Mucosa of rectum (tissue), 2 donors: ENCODE data around the gene JAKMIP1.

Experiments
- H3K27ac ChIP-seq, 2 donors: one replicate each; pipeline ENCODE4 v1.7.0; 2013; ENCODE audit warnings: inconsistent platforms in 2 of 2, low read depth in 2 of 2, low read length in 2 of 2
- H3K27me3 ChIP-seq, 2 donors: one replicate each; pipeline ENCODE4 v1.7.0; 2013; ENCODE audit warnings: low read length in 2 of 2; ENCODE audit not compliant: control insufficient read depth in 2 of 2, insufficient read depth in 2 of 2
- H3K36me3 ChIP-seq, 2 donors: one replicate each; pipeline ENCODE4 v1.7.0; 2013; ENCODE audit warnings: low read length in 2 of 2; ENCODE audit not compliant: control insufficient read depth in 2 of 2, insufficient read depth in 2 of 2
- H3K4me1 ChIP-seq, 2 donors: one replicate each; pipeline ENCODE4 v1.7.0; 2013; ENCODE audit warnings: low read length in 2 of 2, mild to moderate bottlenecking in 1 of 2; ENCODE audit not compliant: control insufficient read depth in 2 of 2, insufficient read depth in 2 of 2
- H3K4me3 ChIP-seq, 2 donors: one replicate each; pipeline ENCODE4 v1.7.0; 2013; ENCODE audit warnings: low read length in 2 of 2
- H3K9ac ChIP-seq, 2 donors: one replicate each; pipeline ENCODE4 v1.7.0; 2013; ENCODE audit warnings: low read length in 2 of 2, low read depth in 1 of 2, mild to moderate bottlenecking in 1 of 2
- H3K9me3 ChIP-seq, 2 donors: one replicate each; pipeline ENCODE4 v1.7.0; 2013; ENCODE audit warnings: low read length in 2 of 2; ENCODE audit not compliant: control insufficient read depth in 2 of 2
- donor health status: healthy.
- donor health status: Normal muscosa, but diverticular disease.

Gene JAKMIP1

DNA sequence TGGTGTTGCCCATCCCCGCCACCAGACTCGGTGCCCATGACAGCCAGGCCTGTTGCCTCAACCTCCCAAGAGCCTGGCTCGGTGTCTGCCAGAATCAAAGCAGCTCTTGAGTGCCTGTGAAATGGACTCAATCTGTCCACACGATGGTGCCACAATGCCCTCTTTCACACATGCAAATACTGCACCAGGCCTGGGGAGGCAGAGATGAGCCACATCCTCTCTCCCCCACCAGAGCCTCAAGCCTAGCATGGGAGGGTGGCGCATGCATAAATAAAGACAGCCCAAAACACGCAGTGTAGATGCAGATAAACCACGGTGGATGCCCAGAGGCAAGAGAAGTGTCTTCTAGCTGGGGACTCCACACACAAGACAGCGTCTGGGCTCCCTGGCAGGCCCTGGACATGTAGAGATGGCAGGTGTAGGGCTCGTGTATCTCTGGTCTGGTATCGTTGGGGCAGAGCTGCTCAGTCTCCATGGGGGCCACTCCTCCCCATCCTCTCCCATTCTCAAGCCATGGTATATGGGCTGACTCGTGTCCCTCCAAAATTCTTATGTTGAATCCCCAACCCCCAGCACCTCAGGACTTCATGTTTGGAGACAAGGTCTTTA lies 65.6 kb downstream of the JAKMIP1 start:
- Histone ChIP-seq H3K9me3 (no peaks in the 10 kb centered on the region), H3K36me3 (no peaks in the 10 kb centered on the region), H3K9ac (no peak overlapping the region), H3K4me1 (no peaks in the 10 kb centered on the region), H3K4me3 (no peak overlapping the region), H3K27me3 (no peaks in the 10 kb centered on the region), H3K27ac (no peak overlapping the region)

DNA sequence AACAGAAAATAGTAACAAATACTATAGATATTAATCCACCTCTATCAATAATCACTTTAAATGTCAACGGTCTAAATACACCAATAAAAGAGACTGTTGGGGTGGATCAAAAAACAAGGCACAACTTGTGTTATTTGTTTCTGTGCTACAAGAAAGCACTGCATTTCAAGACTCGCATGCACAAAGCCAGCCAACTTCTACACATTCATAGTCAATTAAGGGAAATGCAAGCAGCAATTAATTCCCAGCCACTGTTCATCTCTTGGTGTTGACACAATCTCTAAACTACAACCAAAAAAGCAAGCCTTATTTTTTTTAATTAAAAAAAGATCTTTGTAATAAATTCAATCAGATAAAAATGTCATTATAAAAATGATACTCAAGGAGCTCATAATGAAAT lies 67.6 kb downstream of the JAKMIP1 start:
- Histone ChIP-seq H3K9ac (no peak overlapping the region), H3K4me3 (no peak overlapping the region), H3K27me3 (no peaks in the 10 kb centered on the region), H3K9me3 (no peaks in the 10 kb centered on the region), H3K27ac (no peak overlapping the region), H3K36me3 (no peaks in the 10 kb centered on the region), H3K4me1 (no peaks in the 10 kb centered on the region)

DNA sequence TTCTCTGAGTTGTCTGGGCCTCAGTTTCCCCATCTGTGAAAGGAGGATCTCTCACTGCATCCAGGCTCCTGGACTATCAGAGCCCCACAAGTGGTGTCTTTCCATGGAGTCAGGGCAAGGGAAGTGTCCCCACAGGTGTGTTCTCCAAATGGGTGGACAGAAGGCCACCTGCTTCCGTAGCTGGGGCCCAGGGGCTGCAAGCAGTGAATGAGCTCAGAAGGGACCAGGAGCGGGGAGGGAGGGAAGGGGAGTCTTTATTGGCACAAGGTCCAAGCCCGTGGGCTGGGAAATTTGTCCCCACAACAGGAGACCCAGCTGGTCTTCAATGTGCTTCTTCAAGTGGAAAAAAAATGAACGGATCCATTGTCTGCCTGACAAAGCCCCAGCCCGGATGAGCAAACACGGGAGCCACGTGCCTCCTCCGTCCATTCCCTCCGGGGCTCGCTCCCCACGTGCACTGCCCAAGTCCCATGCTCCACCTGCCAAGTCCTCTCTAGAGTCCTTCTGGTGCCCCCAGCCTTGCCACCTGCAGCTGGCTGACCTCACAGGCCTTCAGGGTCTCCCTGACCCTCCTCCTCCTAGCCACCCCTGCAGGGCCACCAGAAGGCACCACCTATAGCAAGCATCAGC lies 72.0 kb downstream of the JAKMIP1 start:
- Histone ChIP-seq H3K9me3 (no peaks in the 10 kb centered on the region), H3K9ac (no peak overlapping the region), H3K27ac (no peak overlapping the region), H3K4me1 (no peaks in the 10 kb centered on the region), H3K4me3 (no peak overlapping the region), H3K36me3 (no peaks in the 10 kb centered on the region), H3K27me3 (no peaks in the 10 kb centered on the region)

DNA sequence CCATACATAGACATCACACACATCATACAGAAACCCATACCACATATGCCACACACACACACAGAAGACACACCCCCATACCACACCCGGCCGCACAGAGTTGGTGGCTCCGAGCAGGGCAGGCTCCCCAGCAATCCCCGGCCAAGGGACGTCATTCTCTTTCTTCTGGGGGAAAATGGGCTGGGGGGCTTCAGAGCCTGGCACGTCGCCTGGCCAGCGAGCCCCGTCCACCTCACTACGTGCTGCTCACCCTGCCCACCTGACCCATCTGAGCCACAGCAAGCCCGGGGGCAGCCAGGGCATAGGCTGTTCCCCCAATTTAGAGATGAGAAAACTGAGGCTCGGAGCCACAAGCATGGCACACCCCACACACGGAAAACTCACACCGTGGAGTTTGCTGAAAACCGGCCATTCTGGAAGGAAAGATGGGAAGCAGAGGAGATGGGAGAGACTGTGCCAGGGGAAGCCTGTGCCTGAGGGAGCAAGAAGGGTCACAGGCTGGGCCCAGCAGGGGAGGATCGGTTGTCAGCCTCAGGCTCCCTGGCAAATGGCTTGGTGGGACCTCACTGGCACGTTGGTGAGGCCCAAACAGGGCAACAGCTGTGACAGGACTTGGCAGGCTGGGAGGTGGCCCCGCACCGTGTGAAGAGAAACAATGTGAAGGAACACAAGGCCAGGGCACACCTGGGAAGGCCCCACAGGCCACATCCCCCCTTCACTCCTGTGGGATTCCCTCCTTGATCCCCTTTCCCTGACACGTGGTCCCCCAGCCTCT lies 73.2 kb downstream of the JAKMIP1 start:
- Histone ChIP-seq H3K27me3 (no peaks in the 10 kb centered on the region), H3K9me3 (no peaks in the 10 kb centered on the region), H3K4me1 (no peaks in the 10 kb centered on the region), H3K4me3 (no peak overlapping the region), H3K9ac (no peak overlapping the region), H3K36me3 (no peaks in the 10 kb centered on the region), H3K27ac (no peak overlapping the region)

DNA sequence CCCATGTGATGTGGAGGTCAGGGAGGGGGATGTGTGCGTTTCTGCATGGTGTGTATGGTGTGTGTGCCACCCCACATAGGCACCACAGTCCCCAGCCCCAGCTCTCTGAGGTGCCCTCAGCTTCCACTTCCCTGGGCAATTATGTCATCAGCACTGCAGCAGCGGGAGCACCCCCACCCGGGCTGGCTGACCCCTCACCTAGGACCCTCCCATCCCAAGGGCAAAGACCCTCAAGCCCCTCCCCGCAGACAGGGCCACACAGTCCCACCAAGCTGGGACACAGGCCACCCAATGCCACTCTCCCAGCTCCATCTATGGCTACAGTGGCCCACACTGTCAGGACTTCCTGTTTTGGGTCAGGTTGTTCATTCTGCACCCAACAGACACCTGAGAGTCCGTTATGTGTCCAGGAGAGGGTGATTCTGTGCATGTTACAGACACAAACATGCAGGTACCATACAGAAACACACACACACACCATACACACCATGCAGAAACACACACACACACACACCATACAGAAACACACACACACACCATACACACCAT lies 75.2 kb downstream of the JAKMIP1 start:
- Histone ChIP-seq H3K27me3 (no peaks in the 10 kb centered on the region), H3K9ac (no peak overlapping the region), H3K9me3 (no peaks in the 10 kb centered on the region), H3K27ac (no peak overlapping the region), H3K4me3 (no peak overlapping the region), H3K36me3 (no peaks in the 10 kb centered on the region), H3K4me1 (no peaks in the 10 kb centered on the region)

DNA sequence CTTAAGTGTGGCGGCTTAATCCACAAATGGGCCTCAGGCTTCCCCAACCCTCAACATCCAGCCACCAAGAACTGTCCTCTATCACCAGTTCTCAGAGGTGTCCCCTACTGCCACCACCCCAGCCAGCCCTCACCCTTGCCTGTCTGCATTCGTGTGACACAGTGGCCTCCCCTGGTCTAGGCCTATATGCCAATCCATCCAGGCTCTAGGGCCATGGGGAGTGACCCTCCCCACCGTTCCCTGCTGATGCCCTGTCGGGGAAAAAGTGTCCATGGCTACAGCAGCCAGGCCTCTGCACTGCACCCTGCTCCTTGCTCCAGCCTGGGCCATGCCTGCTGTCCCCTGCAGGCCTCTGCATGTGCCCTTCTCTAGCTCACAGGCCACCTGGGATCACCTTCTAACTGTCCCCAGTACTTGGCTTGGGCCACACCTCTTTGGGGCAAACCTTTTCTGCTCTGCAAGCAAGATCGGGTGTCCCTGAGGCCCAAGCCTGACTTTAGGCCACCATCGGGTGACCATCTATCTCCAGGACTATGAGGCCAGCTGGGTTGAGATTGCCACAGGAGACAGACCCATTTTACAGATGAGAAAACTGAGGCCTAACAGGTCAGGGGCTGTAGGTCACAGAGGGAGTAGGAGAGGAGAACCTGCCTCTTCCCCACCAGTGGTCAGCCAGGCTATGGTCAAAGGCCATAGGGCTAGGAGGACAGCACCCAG lies 75.8 kb downstream of the JAKMIP1 start:
- H3K27ac ChIP-seq: no peak overlapping the region
- no peaks in the 10 kb centered on the region for H3K27me3 ChIP-seq
- H3K4me1 ChIP-seq: no peaks in the 10 kb centered on the region
- no peaks in the 10 kb centered on the region for H3K36me3 ChIP-seq
- no peak overlapping the region for H3K4me3 ChIP-seq
- no peaks in the 10 kb centered on the region for H3K9me3 ChIP-seq
- H3K9ac ChIP-seq: no peak overlapping the region

DNA sequence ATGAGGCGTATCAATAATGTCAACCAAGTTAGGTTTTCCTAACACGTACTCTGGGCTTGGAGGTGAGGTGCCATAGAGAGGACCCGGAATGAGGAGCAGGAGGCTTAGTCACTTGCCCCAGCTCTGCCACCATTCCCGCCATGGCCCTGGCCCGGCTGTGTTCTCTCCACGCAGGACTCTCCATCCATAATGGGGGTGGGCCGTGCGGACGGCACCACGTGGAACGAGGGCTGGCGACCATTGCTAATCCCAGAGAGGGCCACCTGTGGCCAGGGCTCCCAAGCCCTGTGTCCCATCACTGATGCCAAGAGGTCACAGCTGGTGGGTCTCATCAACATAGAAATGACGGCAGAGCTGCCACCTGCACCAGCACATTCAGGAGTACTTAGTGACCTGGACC lies 76.4 kb downstream of the JAKMIP1 start:
- Histone ChIP-seq H3K27ac (no peak overlapping the region), H3K4me3 (no peak overlapping the region), H3K27me3 (no peaks in the 10 kb centered on the region), H3K9me3 (no peaks in the 10 kb centered on the region), H3K4me1 (no peaks in the 10 kb centered on the region), H3K9ac (no peak overlapping the region), H3K36me3 (no peaks in the 10 kb centered on the region)

DNA sequence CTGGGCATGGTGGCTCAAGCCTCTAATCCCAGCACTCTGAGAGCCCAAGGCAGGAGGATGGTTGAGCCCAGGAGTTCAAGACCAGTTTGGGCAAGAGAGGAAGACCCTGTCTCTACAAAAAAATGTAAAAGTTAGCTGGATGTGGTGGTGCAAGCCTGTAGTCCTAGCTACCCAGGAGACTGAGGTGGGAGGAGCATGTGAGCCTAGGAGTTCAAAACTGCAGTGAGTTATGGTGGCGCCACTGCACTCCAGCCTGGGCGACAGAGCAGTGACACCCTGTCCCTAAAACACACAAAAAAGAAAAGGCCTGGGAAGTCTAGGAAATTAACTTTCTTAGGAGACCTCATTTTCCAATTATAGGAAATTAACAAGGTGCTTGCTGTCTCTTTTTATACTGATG lies 76.8 kb downstream of the JAKMIP1 start:
- Histone ChIP-seq H3K4me3 (no peak overlapping the region), H3K9ac (no peak overlapping the region), H3K27ac (no peak overlapping the region), H3K36me3 (no peaks in the 10 kb centered on the region), H3K27me3 (no peaks in the 10 kb centered on the region), H3K4me1 (no peaks in the 10 kb centered on the region), H3K9me3 (no peaks in the 10 kb centered on the region)

DNA sequence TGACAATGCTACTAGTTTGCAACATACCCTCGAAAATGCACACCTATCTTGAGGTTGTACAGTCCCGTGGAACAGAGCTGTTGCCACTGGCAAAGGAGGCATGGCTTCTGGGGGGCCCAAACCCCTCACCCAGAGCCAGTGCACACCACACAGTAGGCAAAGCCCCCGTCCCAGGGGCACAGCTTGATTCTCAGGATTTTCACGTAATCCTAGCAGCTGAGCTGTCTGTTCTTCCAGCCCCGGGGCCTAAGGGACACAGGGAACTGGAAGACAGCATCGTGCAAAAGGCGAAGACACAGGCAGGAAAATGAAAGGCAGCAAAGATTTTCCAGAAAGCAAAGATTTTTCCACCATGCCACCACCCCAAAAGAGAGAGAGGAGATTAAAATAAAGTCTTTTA lies 77.2 kb downstream of the JAKMIP1 start:
- Histone ChIP-seq H3K27me3 (no peaks in the 10 kb centered on the region), H3K36me3 (no peaks in the 10 kb centered on the region), H3K4me1 (no peaks in the 10 kb centered on the region), H3K4me3 (no peak overlapping the region), H3K9ac (no peak overlapping the region), H3K27ac (no peak overlapping the region), H3K9me3 (no peaks in the 10 kb centered on the region)

DNA sequence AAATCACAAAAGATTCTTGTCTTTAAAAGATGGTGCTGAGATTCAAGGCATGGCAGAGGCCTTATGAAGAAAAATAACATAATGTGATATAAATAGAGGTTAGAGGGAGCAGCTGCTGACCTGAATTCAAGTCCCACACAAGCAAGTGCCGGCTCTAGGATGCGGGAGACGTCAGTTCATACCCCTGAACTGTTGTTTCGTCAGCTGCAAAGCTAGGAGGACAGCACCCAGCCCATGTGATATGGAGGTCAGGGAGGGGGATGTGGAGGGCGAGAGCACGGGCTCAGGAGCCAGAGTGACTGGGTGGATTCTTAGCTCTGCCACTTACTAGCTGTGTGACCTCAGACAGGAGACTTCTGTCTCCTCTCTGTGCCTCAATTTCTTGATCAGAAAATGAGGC lies 77.9 kb downstream of the JAKMIP1 start:
- Histone ChIP-seq H3K4me1 (no peaks in the 10 kb centered on the region), H3K27me3 (no peaks in the 10 kb centered on the region), H3K9ac (no peak overlapping the region), H3K9me3 (no peaks in the 10 kb centered on the region), H3K36me3 (no peaks in the 10 kb centered on the region), H3K4me3 (no peak overlapping the region), H3K27ac (no peak overlapping the region)
